HepG2 (cell line): Measurements from ENCODE around the gene GBX1. TPM values are rescaled to one million over a fixed set of nuclear protein-coding genes. Genes with fewer than 3 reads are reported as not detected.

Experiments used
- ATAC-seq: fragments of 200-7000 bp; cut with Tn5 transposase; 3 replicates; pipeline ENCODE4 v1.9.1; 2020; ENCODE audit warnings: mild to moderate bottlenecking, moderate library complexity
- BruUV-seq: library from RNA; stranded (reverse); fragments of 400-500 nt; replicated peaks from 2 replicates; lab custom pipeline; 2021; lab: Mats Ljungman, UMichigan
- CTCF ChIA-PET: fragments of 300-600 bp; formaldehyde crosslinking; extraction: SDS; loops from one replicate; lab custom pipeline; 2021; ENCODE audit warnings: low total read pairs, inconsistent platforms, low intra/inter-chr PET ratio; lab: Yijun Ruan, JAX
- POLR2A ChIA-PET: fragments of 350-600 bp; sonication (Branson Sonifier 250); formaldehyde crosslinking; loops from one replicate; lab custom pipeline; 2020; ENCODE audit warnings: antibody characterized with exemption, inconsistent platforms; lab: Yijun Ruan, JAX
- DNase-seq: peaks from one replicate; pipeline ENCODE4 v3.0.0-alpha.2; 2015; ENCODE audit warnings: low spot score
- FAIRE-seq: peaks from 3 replicates; lab custom pipeline; 2011; peaks lifted over from hg19 to GRCh38; lab: Jason Lieb, UNC
- H2AFZ ChIP-seq: one replicate; pipeline ENCODE4 v1.6.1; 2011; ENCODE audit warnings: low read length, inconsistent platforms
- H3K27ac ChIP-seq: fragments of 300-600 bp; 3 replicates; pipeline ENCODE4 v1.8.0; 2011; ENCODE audit warnings: mixed run types, mild to moderate bottlenecking, mixed read lengths, low read length, inconsistent platforms; ENCODE audit not compliant: insufficient read depth; ENCODE audit errors: extremely low read length
- H3K27me3 ChIP-seq, 2 experiments: fragments of 200-600 bp in 1 of 2; 2 replicates in 1 of 2; 3 replicates in 1 of 2; pipeline versions ENCODE4 v1.6.0 to v1.8.0; 2011; ENCODE audit warnings: low read length in 2 of 2, mild to moderate bottlenecking in 2 of 2, moderate library complexity in 2 of 2, inconsistent platforms in 1 of 2; ENCODE audit not compliant: insufficient read depth in 2 of 2, control insufficient read depth in 1 of 2
- H3K36me3 ChIP-seq, 2 experiments: fragments of 200-600 bp in 1 of 2; replicated peaks in 1 of 2; 2 replicates in 1 of 2; 3 replicates in 1 of 2; pipeline versions ENCODE4 v1.5.1 to v1.8.0; 2011; ENCODE audit warnings: low read length in 2 of 2, inconsistent platforms in 1 of 2; ENCODE audit not compliant: insufficient read depth in 2 of 2, control insufficient read depth in 1 of 2
- H3K4me1 ChIP-seq: 2 replicates; pipeline ENCODE4 v1.5.1; 2012; ENCODE audit warnings: low read length, inconsistent platforms; ENCODE audit not compliant: insufficient read depth
- H3K4me2 ChIP-seq: 2 replicates; pipeline ENCODE4 v1.6.0; 2011; ENCODE audit warnings: low read depth, low read length, inconsistent platforms
- H3K4me3 ChIP-seq, 3 experiments: fragments of 200-600 bp in 1 of 3; sonication (generic), shearing (Covaris generic) in 1 of 3; replicated peaks in 1 of 3; 2 replicates each; pipeline ENCODE4 v1.5.1; 2011 to 2016; ENCODE audit warnings: low read length in 3 of 3, inconsistent platforms in 2 of 3, low read depth in 2 of 3, mild to moderate bottlenecking in 2 of 3, control low read depth in 1 of 3, mixed read lengths in 1 of 3; ENCODE audit not compliant: insufficient read depth in 1 of 3
- H3K79me2 ChIP-seq: one replicate; pipeline ENCODE4 v1.6.1; 2011; ENCODE audit warnings: low read length, inconsistent platforms; ENCODE audit not compliant: insufficient read depth
- H3K9ac ChIP-seq: 2 replicates; pipeline ENCODE4 v1.6.0; 2011; ENCODE audit warnings: mild to moderate bottlenecking, low read depth, low read length, inconsistent platforms; ENCODE audit not compliant: insufficient read depth
- H3K9me3 ChIP-seq: 2 replicates; pipeline ENCODE4 v1.5.1; 2012; ENCODE audit warnings: mild to moderate bottlenecking, low read length
- H4K20me1 ChIP-seq: 2 replicates; pipeline ENCODE4 v1.6.0; 2011; ENCODE audit warnings: inconsistent platforms, mild to moderate bottlenecking, low read length, moderate library complexity; ENCODE audit not compliant: insufficient read depth
- ETV5 ChIP-seq: IDR thresholded peaks from 2 replicates; pipeline ENCODE4 v1.6.1; 2018; ENCODE audit warnings: missing biosample characterization, missing genetic modification reagents, inconsistent platforms, borderline replicate concordance
- HDAC1 ChIP-seq: sonication (generic); formaldehyde crosslinking; IDR thresholded peaks from 2 replicates; pipeline ENCODE4 v1.5.1; 2020; ENCODE audit warnings: mild to moderate bottlenecking, missing genetic modification reagents
- HNF1A ChIP-seq, 2 experiments: sonication (generic) in 1 of 2; formaldehyde crosslinking in 1 of 2; IDR thresholded peaks; 2 replicates each; pipeline versions ENCODE4 v1.4.0 to v1.6.1; 2016 to 2020; ENCODE audit warnings: borderline replicate concordance in 1 of 2, low read depth in 1 of 2, mild to moderate bottlenecking in 1 of 2, missing genetic modification reagents in 1 of 2
- KMT2A ChIP-seq: sonication (generic); formaldehyde crosslinking; IDR thresholded peaks from 2 replicates; pipeline ENCODE4 v1.4.0; 2020; ENCODE audit warnings: missing genetic modification reagents
- MAFG ChIP-seq: sonication (generic); formaldehyde crosslinking; IDR thresholded peaks from 2 replicates; pipeline ENCODE4 v1.5.1; 2020; ENCODE audit warnings: mild to moderate bottlenecking, missing genetic modification reagents
- NR0B2 ChIP-seq: sonication (generic); formaldehyde crosslinking; IDR thresholded peaks from 2 replicates; pipeline ENCODE4 v1.4.0; 2020; ENCODE audit warnings: mild to moderate bottlenecking, missing genetic modification reagents
- RERE ChIP-seq: IDR thresholded peaks from 2 replicates; pipeline ENCODE4 v1.6.1; 2016; ENCODE audit warnings: low read depth, missing genetic modification reagents, missing compliant biosample characterization
- SALL2 ChIP-seq: sonication (generic); formaldehyde crosslinking; IDR thresholded peaks from 2 replicates; pipeline ENCODE4 v1.8.1; 2023; ENCODE audit warnings: mild to moderate bottlenecking, missing genetic modification reagents, inconsistent platforms
- SOX6 ChIP-seq, 2 experiments: fragments of 450-650 bp in 1 of 2; sonication (generic) in 1 of 2; formaldehyde crosslinking in 1 of 2; IDR thresholded peaks; 2 replicates each; pipeline versions ENCODE4 v1.4.0 to v1.6.1; 2017 to 2020; ENCODE audit warnings: antibody characterized with exemption in 1 of 2, mild to moderate bottlenecking in 1 of 2, missing genetic modification reagents in 1 of 2
- WGBS: methylation state at CpG from one replicate; pipeline ENCODE4 v1.1.6; 2017; ENCODE audit warnings: low lambda C conversion rate; 5-methylcytosine and 5-hydroxymethylcytosine counted together
- in situ Hi-C: cut with HindIII; loops from 2 replicates; pipeline ENCODE4 v1.10.0; 2017; ENCODE audit warnings: low pct_unique_long_range_greater_than_20kb; ENCODE audit not compliant: extremely low pct_ligation_motif_present
- intact Hi-C: fragments of 100-400 bp; cut with micrococcal nuclease; formaldehyde crosslinking; loops from one replicate; pipeline ENCODE4 v1.10.0; 2022; ENCODE audit not compliant: unreplicated experiment
- polyA plus RNA-seq, 8 experiments: library from polyadenylated mRNA; depleted of rRNA in 3 of 8; stranded (reverse) in 7 of 8; unstranded in 1 of 8; fragments of >200 nt; fragmentation: Illumina TruSeq in 4 of 8; extraction: Trizol in 4 of 8; gene quantifications; 2 replicates each; pipeline versions ENCODE4 v1.2.1 to v1.2.3, GENCODE V29; 2011 to 2016; ENCODE audit warnings: low read depth in 4 of 8, missing spikeins in 1 of 8, mixed read lengths in 1 of 8; ENCODE audit not compliant: insufficient read depth in 1 of 8
- total RNA-seq, 5 experiments: library from RNA; depleted of rRNA; stranded (reverse); fragments of >200 nt; fragmentation: Illumina TruSeq; extraction: Trizol; gene quantifications; 2 replicates each; pipeline ENCODE4 v1.2.3, GENCODE V29; 2016; ENCODE audit warnings: low read depth in 1 of 5

Gene GBX1
- total and polyA plus RNA-seq, 2 of the 13 experiments (the other 11 are each of a cell fraction or from before 2014, with no cell fraction given) = not detected

GRCh38 chr7:151133986-151134742, 33.3 kb downstream of the GBX1 start:
- Histone ChIP-seq H3K36me3 (peaks cover 15 to 71% of the 10 kb centered on the region in 2 experiments), H3K27ac (no peak overlapping the region), H3K79me2 (no peaks in the 10 kb centered on the region), H4K20me1 (no peaks in the 10 kb centered on the region), H2AFZ (no peak overlapping the region), H3K27me3 (no peaks in the 10 kb centered on the region), H3K9ac (no peak overlapping the region), H3K9me3 (no peaks in the 10 kb centered on the region), H3K4me3 (no peak overlapping the region), H3K4me1 (no peaks in the 10 kb centered on the region), H3K4me2 (no peak overlapping the region)
- in situ Hi-C loops (no loop called here), intact Hi-C loops (loop anchor here (10.0 kb wide), 1 partner anchor 171 kb away; no protein-coding TSS in a partner anchor)
- no TSS peak for BruUV-seq
- DNase-seq = no peak
- POLR2A ChIA-PET = no interaction called here
- no peak for FAIRE-seq
- no peak for ATAC-seq
- CTCF ChIA-PET = no interaction called here
- WGBS = 98% methylated on average over 22 of the region's 24 CpGs
- TF ChIP-seq ETV5 (CRISPR knock-in tag) = no peak
- no peak for TF ChIP-seq SOX6 (IDR thresholded peaks at IDR 0.05)
- TF ChIP-seq SOX6 (CRISPR knock-in tag; IDR thresholded peaks at IDR 0.05) = no peak
- no peak for TF ChIP-seq SALL2 (CRISPR knock-in tag)
- no peak for TF ChIP-seq NR0B2 (CRISPR knock-in tag)
- no peak for TF ChIP-seq HNF1A (IDR thresholded peaks at IDR 0.05; ENCODE audit: low read depth)
- TF ChIP-seq HNF1A (CRISPR knock-in tag; IDR thresholded peaks at IDR 0.05; ENCODE audit: borderline replicate concordance) = no peak
- no peak for TF ChIP-seq RERE (CRISPR knock-in tag)
- TF ChIP-seq KMT2A (CRISPR knock-in tag) = no peak
- no peak for TF ChIP-seq HDAC1 (CRISPR knock-in tag)
- TF ChIP-seq MAFG (CRISPR knock-in tag) = no peak
